IMR-90 (cell line): ENCODE measurements around the gene FAM20C. TPM values are rescaled to one million over a fixed set of nuclear protein-coding genes. Genes with fewer than 3 reads are reported as not detected.

Experiments used
- ATAC-seq: fragments of 200-7000 bp; cut with Tn5 transposase; 2 replicates; pipeline ENCODE4 v1.9.1; 2020; ENCODE audit warnings: low read depth, mild to moderate bottlenecking, moderate library complexity
- BruUV-seq: library from RNA; stranded (reverse); fragments of 400-500 nt; replicated peaks from 2 replicates; lab custom pipeline; 2021; lab: Mats Ljungman, UMichigan
- CTCF ChIA-PET: fragments of 300-600 bp; formaldehyde crosslinking; extraction: SDS; loops from one replicate; lab custom pipeline; 2021; ENCODE audit warnings: antibody characterized with exemption; lab: Yijun Ruan, JAX
- POLR2A ChIA-PET: fragments of 300-600 bp; sonication (Branson Sonifier 250); formaldehyde crosslinking; loops from one replicate; lab custom pipeline; 2022; ENCODE audit warnings: antibody characterized with exemption; ENCODE audit not compliant: unreplicated experiment; lab: Charles Lee
- DNase-seq: peaks from one replicate; pipeline ENCODE4 v3.0.0; 2013
- H2AFZ ChIP-seq: replicated peaks from 2 replicates; pipeline ENCODE3; 2013; ENCODE audit warnings: low read length, mild to moderate bottlenecking; ENCODE audit not compliant: poor library complexity
- H2AK5ac ChIP-seq: 2 replicates; pipeline ENCODE4 v1.6.1; 2013; ENCODE audit warnings: low read depth, low read length, inconsistent platforms
- H2AK9ac ChIP-seq: replicated peaks from 2 replicates; pipeline ENCODE3; 2013; ENCODE audit warnings: mild to moderate bottlenecking, low read depth, low read length, moderate library complexity; ENCODE audit not compliant: poor library complexity
- H2BK120ac ChIP-seq: 2 replicates; pipeline ENCODE4 v1.6.1; 2013; ENCODE audit warnings: low read depth, low read length, inconsistent platforms
- H2BK15ac ChIP-seq: 3 replicates; pipeline ENCODE4 v1.6.1; 2013; ENCODE audit warnings: low read depth, low read length, inconsistent platforms
- H2BK20ac ChIP-seq: 2 replicates; pipeline ENCODE4 v1.6.1; 2013; ENCODE audit warnings: low read depth, mild to moderate bottlenecking, inconsistent platforms, low read length, moderate library complexity
- H2BK5ac ChIP-seq: 2 replicates; pipeline ENCODE4 v1.6.1; 2013; ENCODE audit warnings: mild to moderate bottlenecking, low read depth, low read length, inconsistent platforms; ENCODE audit not compliant: poor library complexity, severe bottlenecking
- H3K14ac ChIP-seq: replicated peaks from 2 replicates; pipeline ENCODE4 v1.6.1; 2013; ENCODE audit warnings: low read depth, low read length, inconsistent platforms
- H3K18ac ChIP-seq: 2 replicates; pipeline ENCODE4 v1.6.1; 2013; ENCODE audit warnings: low read depth, low read length, control low read depth
- H3K23ac ChIP-seq: 2 replicates; pipeline ENCODE4 v1.6.1; 2013; ENCODE audit warnings: low read depth, low read length, inconsistent platforms
- H3K27ac ChIP-seq: 2 replicates; pipeline ENCODE4 v1.5.1; 2013; ENCODE audit warnings: mild to moderate bottlenecking, control low read depth, low read length; ENCODE audit not compliant: insufficient read depth
- H3K27me3 ChIP-seq: 2 replicates; pipeline ENCODE4 v1.6.1; 2013; ENCODE audit warnings: low read length; ENCODE audit not compliant: control insufficient read depth, insufficient read depth
- H3K36me3 ChIP-seq: 2 replicates; pipeline ENCODE4 v1.6.1; 2013; ENCODE audit warnings: low read length, mixed read lengths; ENCODE audit not compliant: control insufficient read depth, insufficient read depth
- H3K4ac ChIP-seq: 2 replicates; pipeline ENCODE4 v1.6.1; 2013; ENCODE audit warnings: low read depth, low read length, inconsistent platforms
- H3K4me1 ChIP-seq: 2 replicates; pipeline ENCODE4 v1.6.1; 2013; ENCODE audit warnings: low read length, mixed read lengths; ENCODE audit not compliant: control insufficient read depth, insufficient read depth
- H3K4me2 ChIP-seq: 2 replicates; pipeline ENCODE4 v1.6.1; 2013; ENCODE audit warnings: low read depth, mild to moderate bottlenecking, control low read depth, low read length, moderate library complexity
- H3K4me3 ChIP-seq: 2 replicates; pipeline ENCODE4 v1.5.1; 2013; ENCODE audit warnings: low read depth, mild to moderate bottlenecking, control low read depth, low read length, moderate library complexity; ENCODE audit not compliant: insufficient read depth
- H3K56ac ChIP-seq: 2 replicates; pipeline ENCODE4 v1.6.1; 2013; ENCODE audit warnings: low read length, inconsistent platforms; ENCODE audit not compliant: insufficient read depth; ENCODE audit errors: extremely low read depth
- H3K79me1 ChIP-seq, 2 experiments: 2 replicates each; pipeline ENCODE4 v1.6.1; 2013; ENCODE audit warnings: low read length in 2 of 2, inconsistent platforms in 1 of 2, low read depth in 1 of 2
- H3K9ac ChIP-seq: 2 replicates; pipeline ENCODE4 v1.6.1; 2013; ENCODE audit warnings: low read depth, low read length, control low read depth
- H3K9me1 ChIP-seq: 2 replicates; pipeline ENCODE4 v1.6.1; 2013; ENCODE audit warnings: low read length, inconsistent platforms; ENCODE audit not compliant: insufficient read depth
- H3K9me3 ChIP-seq: 2 replicates; pipeline ENCODE4 v1.6.1; 2013; ENCODE audit warnings: low read length; ENCODE audit not compliant: control insufficient read depth, insufficient read depth
- H4K20me1 ChIP-seq: 2 replicates; pipeline ENCODE4 v1.6.1; 2013; ENCODE audit warnings: low read length, inconsistent platforms; ENCODE audit not compliant: insufficient read depth
- H4K5ac ChIP-seq: 2 replicates; pipeline ENCODE4 v1.6.1; 2013; ENCODE audit warnings: mild to moderate bottlenecking, low read depth, low read length, control low read depth
- H4K8ac ChIP-seq, 2 experiments: 2 replicates each; pipeline ENCODE4 v1.6.1; 2013; ENCODE audit warnings: low read depth in 2 of 2, low read length in 2 of 2, control low read depth in 1 of 2, inconsistent platforms in 1 of 2
- H4K91ac ChIP-seq: 2 replicates; pipeline ENCODE4 v1.6.1; 2013; ENCODE audit warnings: low read depth, low read length, inconsistent platforms; ENCODE audit not compliant: insufficient read depth
- CEBPB ChIP-seq: IDR thresholded peaks from 2 replicates; pipeline ENCODE4 v1.6.1; 2012; ENCODE audit warnings: low read depth, low read length, improper control_type of control experiment
- MAFK ChIP-seq: IDR thresholded peaks from 2 replicates; pipeline ENCODE4 v1.6.1; 2012; ENCODE audit warnings: low read depth, low read length, improper control_type of control experiment
- MAZ ChIP-seq: IDR thresholded peaks from 2 replicates; pipeline ENCODE4 v1.6.1; 2012; ENCODE audit warnings: low read depth, mild to moderate bottlenecking, low read length, improper control_type of control experiment, moderate library complexity, borderline replicate concordance
- MXI1 ChIP-seq: IDR thresholded peaks from 2 replicates; pipeline ENCODE4 v1.6.1; 2012; ENCODE audit warnings: low read depth, mild to moderate bottlenecking, low read length, moderate library complexity, borderline replicate concordance
- NFE2L2 ChIP-seq: fragments of 150-350 bp; IDR thresholded peaks from 2 replicates; pipeline ENCODE4 v1.6.1; 2016; ENCODE audit warnings: low read depth, mild to moderate bottlenecking, low read length
- POLR2A ChIP-seq: IDR thresholded peaks from 2 replicates; pipeline ENCODE4 v1.6.1; 2012; ENCODE audit warnings: mild to moderate bottlenecking, low read depth, low read length
- SMC3 ChIP-seq: fragments of 150-350 bp; IDR thresholded peaks from 2 replicates; pipeline ENCODE4 v1.6.1; 2016; ENCODE audit warnings: low read depth, mild to moderate bottlenecking, antibody characterized with exemption, low read length, moderate library complexity
- dilution Hi-C: fragments of 300-500 bp; cut with HindIII; formaldehyde crosslinking; loops from one replicate; pipeline ENCODE4 v1.14.3; 2018; ENCODE audit warnings: low sequenced_read_pairs; ENCODE audit not compliant: unreplicated experiment
- in situ Hi-C: fragments of 300-500 bp; cut with MboI; formaldehyde crosslinking; loops from 3 replicates; pipeline ENCODE4 v1.14.3; 2019; ENCODE audit warnings: low sequenced_read_pairs, inconsistent platforms, mixed read lengths
- intact Hi-C: fragments of 100-400 bp; cut with micrococcal nuclease; formaldehyde crosslinking; loops from 2 replicates; pipeline ENCODE4 v1.10.0; 2022
- polyA plus RNA-seq, 3 experiments: library from polyadenylated mRNA; depleted of rRNA; stranded (reverse); fragments of >200 nt; gene quantifications; 2 replicates each; pipeline ENCODE4 v1.2.3, GENCODE V29; 2012; ENCODE audit warnings: low replicate concordance in 1 of 3
- total RNA-seq: library from RNA; depleted of rRNA; stranded (reverse); fragments of >200 nt; gene quantifications from 2 replicates; pipeline ENCODE4 v1.2.3, GENCODE V29; 2012
- TF ChIP-seq, protein P1 (sequence below): fragments of 150-350 bp; IDR thresholded peaks from 2 replicates; pipeline ENCODE4 v1.6.1; 2017; ENCODE audit warnings: mild to moderate bottlenecking, antibody characterized with exemption, low read length, low read depth
- TF ChIP-seq, protein P2 (sequence below): conservative IDR thresholded peaks from 2 replicates; pipeline ENCODE4 v1.5.1; 2012; ENCODE audit warnings: mild to moderate bottlenecking, low read depth, low read length, improper control_type of control experiment
- TF ChIP-seq, protein P3 (sequence below): fragments of 150-350 bp; IDR thresholded peaks from 2 replicates; pipeline ENCODE4 v1.6.1; 2016; ENCODE audit warnings: low read depth, mild to moderate bottlenecking, low read length, moderate library complexity, borderline replicate concordance

FAM20C gene
- total and polyA plus RNA-seq, 2 of the 4 experiments (the other 2 are of a cell fraction), result 7.7 to 36.6 TPM

DNA sequence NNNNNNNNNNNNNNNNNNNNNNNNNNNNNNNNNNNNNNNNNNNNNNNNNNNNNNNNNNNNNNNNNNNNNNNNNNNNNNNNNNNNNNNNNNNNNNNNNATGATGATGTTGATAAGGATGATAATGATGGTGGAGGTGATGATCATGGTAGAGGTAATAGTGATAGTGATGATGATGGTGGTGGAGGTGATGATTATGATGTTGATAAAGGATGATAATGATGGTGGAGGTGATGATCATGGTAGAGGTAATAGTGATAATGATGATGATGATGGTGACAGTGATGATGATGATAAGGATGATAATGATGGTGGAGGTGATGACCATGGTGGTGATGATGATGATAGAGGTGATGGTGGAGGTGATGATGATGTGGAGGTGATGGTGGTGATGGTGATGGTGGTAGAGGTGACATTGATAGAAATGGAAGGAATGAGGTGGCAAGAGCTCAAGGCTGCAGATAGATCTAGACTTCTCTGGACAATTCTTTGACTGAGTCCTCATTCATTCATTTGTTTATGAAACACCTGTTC, 47.8 kb downstream of the FAM20C start:
- Histone ChIP-seq H4K8ac (no peak overlapping the region), H3K56ac (no peak overlapping the region), H3K14ac (no peak overlapping the region), H3K27me3 (no peaks in the 10 kb centered on the region), H3K9me1 (peaks cover 31% of the 10 kb centered on the region), H2BK120ac (no peak overlapping the region), H3K18ac (no peak overlapping the region), H2BK15ac (no peak overlapping the region), H3K79me1 (peaks cover 40 to 63% of the 10 kb centered on the region in 2 experiments), H3K9ac (no peak overlapping the region), H3K4me2 (no peak overlapping the region), H2BK20ac (no peak overlapping the region), H3K4me3 (no peak overlapping the region), H4K5ac (no peak overlapping the region), H2BK5ac (peak overlapping the region; percentile 81), H3K4me1 (peaks cover 14% of the 10 kb centered on the region), H3K27ac (no peak overlapping the region), H3K9me3 (no peaks in the 10 kb centered on the region), H2AK5ac (no peak overlapping the region), H4K91ac (no peak overlapping the region), H3K23ac (no peak overlapping the region), H3K4ac (no peak overlapping the region), H3K36me3 (peaks cover 43% of the 10 kb centered on the region), H4K20me1 (peaks cover 52% of the 10 kb centered on the region), H2AFZ (no peak overlapping the region), H2AK9ac (no peak overlapping the region)
- ChIA-PET CTCF (no interaction called here), POLR2A (no interaction called here)
- BruUV-seq, result no TSS peak
- no peak for DNase-seq
- no peak for ATAC-seq
- TF ChIP-seq POLR2A, result no peak
- TF ChIP-seq, protein P1, sequence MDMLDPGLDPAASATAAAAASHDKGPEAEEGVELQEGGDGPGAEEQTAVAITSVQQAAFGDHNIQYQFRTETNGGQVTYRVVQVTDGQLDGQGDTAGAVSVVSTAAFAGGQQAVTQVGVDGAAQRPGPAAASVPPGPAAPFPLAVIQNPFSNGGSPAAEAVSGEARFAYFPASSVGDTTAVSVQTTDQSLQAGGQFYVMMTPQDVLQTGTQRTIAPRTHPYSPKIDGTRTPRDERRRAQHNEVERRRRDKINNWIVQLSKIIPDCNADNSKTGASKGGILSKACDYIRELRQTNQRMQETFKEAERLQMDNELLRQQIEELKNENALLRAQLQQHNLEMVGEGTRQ, result no peak
- no peak for TF ChIP-seq MAFK
- TF ChIP-seq, protein P2, sequence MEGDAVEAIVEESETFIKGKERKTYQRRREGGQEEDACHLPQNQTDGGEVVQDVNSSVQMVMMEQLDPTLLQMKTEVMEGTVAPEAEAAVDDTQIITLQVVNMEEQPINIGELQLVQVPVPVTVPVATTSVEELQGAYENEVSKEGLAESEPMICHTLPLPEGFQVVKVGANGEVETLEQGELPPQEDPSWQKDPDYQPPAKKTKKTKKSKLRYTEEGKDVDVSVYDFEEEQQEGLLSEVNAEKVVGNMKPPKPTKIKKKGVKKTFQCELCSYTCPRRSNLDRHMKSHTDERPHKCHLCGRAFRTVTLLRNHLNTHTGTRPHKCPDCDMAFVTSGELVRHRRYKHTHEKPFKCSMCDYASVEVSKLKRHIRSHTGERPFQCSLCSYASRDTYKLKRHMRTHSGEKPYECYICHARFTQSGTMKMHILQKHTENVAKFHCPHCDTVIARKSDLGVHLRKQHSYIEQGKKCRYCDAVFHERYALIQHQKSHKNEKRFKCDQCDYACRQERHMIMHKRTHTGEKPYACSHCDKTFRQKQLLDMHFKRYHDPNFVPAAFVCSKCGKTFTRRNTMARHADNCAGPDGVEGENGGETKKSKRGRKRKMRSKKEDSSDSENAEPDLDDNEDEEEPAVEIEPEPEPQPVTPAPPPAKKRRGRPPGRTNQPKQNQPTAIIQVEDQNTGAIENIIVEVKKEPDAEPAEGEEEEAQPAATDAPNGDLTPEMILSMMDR, result no peak
- no peak for TF ChIP-seq MXI1
- TF ChIP-seq, protein P3, sequence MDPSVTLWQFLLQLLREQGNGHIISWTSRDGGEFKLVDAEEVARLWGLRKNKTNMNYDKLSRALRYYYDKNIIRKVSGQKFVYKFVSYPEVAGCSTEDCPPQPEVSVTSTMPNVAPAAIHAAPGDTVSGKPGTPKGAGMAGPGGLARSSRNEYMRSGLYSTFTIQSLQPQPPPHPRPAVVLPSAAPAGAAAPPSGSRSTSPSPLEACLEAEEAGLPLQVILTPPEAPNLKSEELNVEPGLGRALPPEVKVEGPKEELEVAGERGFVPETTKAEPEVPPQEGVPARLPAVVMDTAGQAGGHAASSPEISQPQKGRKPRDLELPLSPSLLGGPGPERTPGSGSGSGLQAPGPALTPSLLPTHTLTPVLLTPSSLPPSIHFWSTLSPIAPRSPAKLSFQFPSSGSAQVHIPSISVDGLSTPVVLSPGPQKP, result no peak
- TF ChIP-seq CEBPB, result no peak
- no peak for TF ChIP-seq NFE2L2
- no peak for TF ChIP-seq MAZ
- TF ChIP-seq SMC3, result no peak
- intact Hi-C loops (no loop called here), in situ Hi-C loops (no loop called here), dilution Hi-C loops (no loop called here)
